OCI-LY3 (cell line): ENCODE results near the gene AATF.
A peak's percentile ranks its signal among the peaks of the same experiment; 100 is the strongest.

ENCODE experiments used
- H2AFZ ChIP-seq: fragments of 200-600, 300-600 bp; shearing (Covaris generic); 2 replicates; pipeline ENCODE4 v1.6.0; 2014; ENCODE audit warnings: antibody characterized with exemption, low read depth, low read length
- H3K27ac ChIP-seq: fragments of 200-600, 300-600 bp; sonication (generic); 2 replicates; pipeline ENCODE4 v1.5.1; 2014; ENCODE audit warnings: mild to moderate bottlenecking, low read length, moderate library complexity, mixed read lengths
- H3K27me3 ChIP-seq: fragments of 200-600, 300-600 bp; sonication (generic); 2 replicates; pipeline ENCODE4 v1.6.1; 2014; ENCODE audit warnings: low read depth, low read length, mixed read lengths
- H3K36me3 ChIP-seq: fragments of 200-600, 300-600 bp; sonication (generic); replicated peaks from 2 replicates; pipeline ENCODE3; 2014; ENCODE audit warnings: low read depth, low read length, mixed read lengths
- H3K4me1 ChIP-seq: fragments of 300-600, 200-600 bp; sonication (generic); 2 replicates; pipeline ENCODE4 v1.6.1; 2014; ENCODE audit warnings: low read length, mixed read lengths
- H3K4me2 ChIP-seq: fragments of 200-600, 300-600 bp; sonication (generic); 2 replicates; pipeline ENCODE4 v1.6.1; 2014; ENCODE audit warnings: low read length, mixed read lengths
- H3K4me3 ChIP-seq: fragments of 300-600, 200-600 bp; sonication (generic); 2 replicates; pipeline ENCODE4 v1.5.1; 2014; ENCODE audit warnings: antibody characterized with exemption, mild to moderate bottlenecking, low read length, moderate library complexity
- H3K79me2 ChIP-seq: fragments of 300-600, 200-600 bp; shearing (Covaris generic); 2 replicates; pipeline ENCODE4 v1.6.1; 2014; ENCODE audit warnings: mild to moderate bottlenecking, low read length, mixed read lengths
- H3K9ac ChIP-seq: fragments of 300-600, 200-600 bp; shearing (Covaris generic); 2 replicates; pipeline ENCODE4 v1.6.0; 2014; ENCODE audit warnings: mild to moderate bottlenecking, low read length, moderate library complexity
- H3K9me3 ChIP-seq: fragments of 200-600, 300-600 bp; shearing (Covaris generic); 2 replicates; pipeline ENCODE4 v1.6.1; 2014; ENCODE audit warnings: low read length, mixed read lengths; ENCODE audit not compliant: insufficient read depth
- H4K20me1 ChIP-seq: fragments of 200-600, 300-600 bp; sonication (generic); 2 replicates; pipeline ENCODE4 v1.6.1; 2016; ENCODE audit warnings: low read length, mixed read lengths; ENCODE audit not compliant: insufficient read depth
- EZH2phosphoT487 ChIP-seq: fragments of 200-600 bp; shearing (Covaris generic); IDR thresholded peaks from 2 replicates; pipeline ENCODE4 v1.6.1; 2018; ENCODE audit warnings: antibody characterized with exemption, mixed run types, low read depth
- TF ChIP-seq, protein P1 (sequence below): fragments of 200-600, 300-600 bp; sonication (generic); IDR thresholded peaks from 2 replicates; pipeline ENCODE4 v1.5.1; 2014; ENCODE audit warnings: antibody characterized with exemption, low read length, low read depth

The AATF gene

DNA sequence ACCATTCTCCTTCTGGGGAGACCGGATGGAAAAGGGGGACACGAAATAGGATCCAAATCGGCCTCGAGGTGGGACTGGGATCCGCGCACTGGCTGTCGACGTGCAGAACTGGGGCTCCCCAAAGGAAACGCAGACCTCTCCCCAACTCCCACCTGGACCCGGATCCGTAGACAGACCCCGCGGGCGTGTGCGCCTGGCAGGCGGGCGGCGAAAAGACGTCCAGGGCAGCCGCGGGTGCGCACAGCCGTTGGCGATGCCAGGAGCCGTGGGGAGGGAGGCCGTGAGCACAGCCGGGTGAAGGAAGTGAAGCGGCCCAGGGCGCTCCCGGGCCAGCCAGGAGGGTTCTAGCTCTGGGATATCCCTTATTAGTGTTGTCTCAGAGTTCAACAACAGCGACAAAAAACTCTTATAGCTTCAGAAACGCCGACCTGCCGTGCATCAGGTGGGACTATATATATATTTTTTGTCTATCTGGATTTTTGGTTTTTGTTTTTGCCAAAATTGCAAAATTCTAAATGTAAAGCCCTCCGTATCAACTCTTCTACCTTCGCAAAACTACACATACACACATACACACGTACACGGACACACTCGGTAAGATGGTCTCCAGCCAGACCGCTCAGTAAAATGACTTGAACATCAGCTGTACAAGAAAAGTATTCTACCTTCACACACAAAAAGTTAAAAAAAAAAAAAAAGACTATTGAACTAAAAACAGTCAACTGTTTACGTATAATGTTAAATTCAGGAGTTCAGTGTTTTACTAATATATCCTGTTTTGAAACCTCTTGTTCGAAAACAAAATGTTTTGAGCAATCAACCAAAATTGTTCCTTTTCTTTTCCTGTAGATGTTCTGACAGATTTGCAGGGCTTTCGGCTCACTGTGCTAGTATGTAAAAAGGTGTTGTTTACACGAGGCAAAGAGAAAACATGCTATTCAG is 5.2 kb upstream of the AATF start:
- Histone ChIP-seq H2AFZ (no peak overlapping the region), H3K9ac (no peak overlapping the region), H4K20me1 (no peaks in the 10 kb centered on the region), H3K27me3 (peaks cover 24% of the 10 kb centered on the region), H3K4me2 (no peak overlapping the region), H3K27ac (no peak overlapping the region), H3K4me3 (no peak overlapping the region), H3K36me3 (no peaks in the 10 kb centered on the region), H3K79me2 (no peaks in the 10 kb centered on the region), H3K9me3 (no peaks in the 10 kb centered on the region), H3K4me1 (peaks cover 6% of the 10 kb centered on the region)
- TF ChIP-seq, protein P1, sequence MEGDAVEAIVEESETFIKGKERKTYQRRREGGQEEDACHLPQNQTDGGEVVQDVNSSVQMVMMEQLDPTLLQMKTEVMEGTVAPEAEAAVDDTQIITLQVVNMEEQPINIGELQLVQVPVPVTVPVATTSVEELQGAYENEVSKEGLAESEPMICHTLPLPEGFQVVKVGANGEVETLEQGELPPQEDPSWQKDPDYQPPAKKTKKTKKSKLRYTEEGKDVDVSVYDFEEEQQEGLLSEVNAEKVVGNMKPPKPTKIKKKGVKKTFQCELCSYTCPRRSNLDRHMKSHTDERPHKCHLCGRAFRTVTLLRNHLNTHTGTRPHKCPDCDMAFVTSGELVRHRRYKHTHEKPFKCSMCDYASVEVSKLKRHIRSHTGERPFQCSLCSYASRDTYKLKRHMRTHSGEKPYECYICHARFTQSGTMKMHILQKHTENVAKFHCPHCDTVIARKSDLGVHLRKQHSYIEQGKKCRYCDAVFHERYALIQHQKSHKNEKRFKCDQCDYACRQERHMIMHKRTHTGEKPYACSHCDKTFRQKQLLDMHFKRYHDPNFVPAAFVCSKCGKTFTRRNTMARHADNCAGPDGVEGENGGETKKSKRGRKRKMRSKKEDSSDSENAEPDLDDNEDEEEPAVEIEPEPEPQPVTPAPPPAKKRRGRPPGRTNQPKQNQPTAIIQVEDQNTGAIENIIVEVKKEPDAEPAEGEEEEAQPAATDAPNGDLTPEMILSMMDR: no peak
- no peak for TF ChIP-seq EZH2phosphoT487

DNA sequence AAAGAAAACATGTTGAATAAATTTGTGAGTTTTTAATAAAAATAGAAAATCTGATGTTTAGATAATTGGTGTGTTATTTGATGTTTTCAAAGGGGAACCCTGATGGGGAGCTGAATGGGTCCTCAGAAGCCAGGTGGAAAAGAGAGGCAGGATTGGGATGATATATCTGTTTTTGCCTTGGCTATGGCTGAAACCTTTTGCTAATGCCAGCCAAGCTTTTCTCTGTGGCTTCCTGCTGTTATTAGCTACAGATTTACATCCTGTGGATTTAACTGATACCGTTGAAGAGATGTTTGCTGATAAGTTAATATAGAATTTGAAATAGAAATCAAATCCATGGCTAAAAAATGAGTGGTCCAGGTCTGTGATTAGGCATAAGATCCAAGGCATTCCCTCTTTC is 4.2 kb upstream of the AATF start:
- no peaks in the 10 kb centered on the region for H3K9me3 ChIP-seq
- H3K79me2 ChIP-seq: peaks cover 8% of the 10 kb centered on the region
- H3K4me2 ChIP-seq: no peak overlapping the region
- H3K27me3 ChIP-seq: peaks cover 21% of the 10 kb centered on the region
- no peaks in the 10 kb centered on the region for H4K20me1 ChIP-seq
- no peak overlapping the region for H2AFZ ChIP-seq
- peaks cover 6% of the 10 kb centered on the region for H3K4me1 ChIP-seq
- no peak overlapping the region for H3K4me3 ChIP-seq
- no peaks in the 10 kb centered on the region for H3K36me3 ChIP-seq
- no peak for TF ChIP-seq EZH2phosphoT487
- TF ChIP-seq, protein P1: no peak
- H3K9ac ChIP-seq: no peak overlapping the region
- H3K27ac ChIP-seq: no peak overlapping the region

DNA sequence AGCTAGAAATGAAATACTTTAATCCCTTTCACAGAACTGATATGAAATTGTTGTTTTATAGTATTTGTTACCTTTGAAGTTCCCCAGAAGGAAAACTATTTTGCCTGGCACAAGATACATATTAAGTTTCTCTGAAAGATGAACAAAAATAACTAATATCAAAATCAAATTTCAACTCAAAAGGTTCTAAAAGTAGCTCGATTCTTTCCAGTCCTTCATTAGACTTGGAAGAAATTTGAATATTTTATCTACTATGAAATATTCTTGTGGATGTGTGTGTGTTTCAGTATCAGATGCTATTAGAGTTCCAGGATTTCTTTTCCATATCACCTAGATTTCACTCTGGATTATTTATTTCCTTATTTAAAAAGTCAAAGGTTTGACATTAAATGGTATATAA is 3.6 kb upstream of the AATF start:
- 0 out of 2 replicates have a peak overlapping the region, but pooled peaks have one; percentile 8 for H2AFZ ChIP-seq
- peaks cover 14% of the 10 kb centered on the region for H3K79me2 ChIP-seq
- no peak overlapping the region for H3K9ac ChIP-seq
- H3K4me3 ChIP-seq: no peak overlapping the region
- no peaks in the 10 kb centered on the region for H3K9me3 ChIP-seq
- no peak overlapping the region for H3K27ac ChIP-seq
- H3K4me1 ChIP-seq: peaks cover 10% of the 10 kb centered on the region
- H4K20me1 ChIP-seq: 0 out of 2 replicates have a peak, but pooled peaks cover 6% of the 10 kb centered on the region
- H3K27me3 ChIP-seq: peaks cover 21% of the 10 kb centered on the region
- TF ChIP-seq, protein P1: no peak
- TF ChIP-seq EZH2phosphoT487: no peak
- H3K36me3 ChIP-seq: peaks cover 1% of the 10 kb centered on the region
- no peak overlapping the region for H3K4me2 ChIP-seq

DNA sequence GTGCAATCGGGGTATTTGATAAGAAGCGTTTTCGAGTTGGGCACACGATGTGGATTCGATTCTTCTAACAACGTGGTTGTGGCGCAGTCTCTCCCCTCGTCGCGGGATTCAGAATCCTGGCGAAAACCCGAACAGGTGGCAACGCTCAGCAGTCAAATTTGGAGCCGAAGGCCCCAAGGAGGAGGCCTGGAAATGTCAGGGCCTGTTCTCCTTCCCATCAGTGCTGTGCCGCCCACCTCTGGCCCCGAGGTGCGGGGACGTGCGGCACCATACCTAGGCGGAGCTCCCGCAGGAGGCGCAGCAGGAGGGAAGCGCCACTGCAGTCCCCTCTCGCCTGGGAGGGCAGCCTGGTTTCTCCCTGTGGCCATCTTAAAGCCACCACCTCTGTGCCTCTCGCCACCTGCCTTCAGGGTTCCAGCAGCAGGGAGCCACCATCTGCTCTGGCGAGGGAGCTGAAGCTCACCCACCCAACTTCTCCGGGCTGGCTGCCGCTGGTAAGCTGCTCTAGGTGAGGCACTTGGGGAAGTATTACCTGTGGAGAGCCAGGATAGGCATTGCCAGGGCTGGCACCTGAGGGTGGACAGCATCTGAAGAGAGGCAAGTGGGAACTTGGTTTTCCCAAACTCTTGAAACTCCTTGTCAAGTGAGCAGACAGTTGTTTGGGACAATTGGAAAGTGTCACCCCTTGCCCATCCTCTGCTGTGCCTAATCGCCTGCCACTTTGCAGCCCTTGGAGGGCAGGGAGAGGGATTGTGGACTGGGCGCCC is 2.6 kb upstream of the AATF start:
- H3K27ac ChIP-seq: no peak overlapping the region
- no peak overlapping the region for H3K9ac ChIP-seq
- peaks cover 15% of the 10 kb centered on the region for H3K4me1 ChIP-seq
- peaks cover 21% of the 10 kb centered on the region for H3K27me3 ChIP-seq
- H3K79me2 ChIP-seq: peaks cover 24% of the 10 kb centered on the region
- 0 out of 2 replicates have a peak, but pooled peaks cover 7% of the 10 kb centered on the region for H4K20me1 ChIP-seq
- H3K36me3 ChIP-seq: peaks cover 7% of the 10 kb centered on the region
- H2AFZ ChIP-seq: no peak overlapping the region
- no peak overlapping the region for H3K4me2 ChIP-seq
- no peak overlapping the region for H3K4me3 ChIP-seq
- no peaks in the 10 kb centered on the region for H3K9me3 ChIP-seq
- no peak for TF ChIP-seq EZH2phosphoT487
- TF ChIP-seq, protein P1: no peak
